Activated naive CD8-positive, alpha-beta T cell treated with anti-CD3 and anti-CD28 coated beads for 36 hours (primary cell): ENCODE data around the gene TNFRSF25. TPM values are rescaled to one million over a fixed set of nuclear protein-coding genes. Genes with fewer than 3 reads are reported as not detected.

Experiments
- DNase-seq: peaks from one replicate; pipeline ENCODE4 v3.0.0; 2021
- H3K27ac Mint-ChIP-seq: one replicate; pipeline ENCODE4 v1.8.0; 2022; ENCODE audit warnings: mild to moderate bottlenecking, moderate library complexity, mixed read lengths
- H3K27me3 Mint-ChIP-seq: one replicate; pipeline ENCODE4 v1.8.0; 2022; ENCODE audit warnings: mild to moderate bottlenecking, mixed read lengths
- H3K36me3 Mint-ChIP-seq: one replicate; pipeline ENCODE4 v1.8.0; 2021; ENCODE audit warnings: mild to moderate bottlenecking, mixed read lengths
- H3K4me1 Mint-ChIP-seq: one replicate; pipeline ENCODE4 v1.8.0; 2021; ENCODE audit warnings: mixed read lengths
- H3K4me3 Mint-ChIP-seq: one replicate; pipeline ENCODE4 v1.8.0; 2022; ENCODE audit warnings: mild to moderate bottlenecking, moderate library complexity, mixed read lengths
- H3K9me3 Mint-ChIP-seq: one replicate; pipeline ENCODE4 v1.8.0; 2022; ENCODE audit warnings: mixed read lengths
- total RNA-seq, 2 experiments: library from RNA; stranded (reverse); gene quantifications; one replicate each; pipeline ENCODE4 v1.2.3, GENCODE V29; 2021

TNFRSF25 gene
- total RNA-seq, 2 experiments from 2014 or later = 64.7 to 67.8 TPM

DNA sequence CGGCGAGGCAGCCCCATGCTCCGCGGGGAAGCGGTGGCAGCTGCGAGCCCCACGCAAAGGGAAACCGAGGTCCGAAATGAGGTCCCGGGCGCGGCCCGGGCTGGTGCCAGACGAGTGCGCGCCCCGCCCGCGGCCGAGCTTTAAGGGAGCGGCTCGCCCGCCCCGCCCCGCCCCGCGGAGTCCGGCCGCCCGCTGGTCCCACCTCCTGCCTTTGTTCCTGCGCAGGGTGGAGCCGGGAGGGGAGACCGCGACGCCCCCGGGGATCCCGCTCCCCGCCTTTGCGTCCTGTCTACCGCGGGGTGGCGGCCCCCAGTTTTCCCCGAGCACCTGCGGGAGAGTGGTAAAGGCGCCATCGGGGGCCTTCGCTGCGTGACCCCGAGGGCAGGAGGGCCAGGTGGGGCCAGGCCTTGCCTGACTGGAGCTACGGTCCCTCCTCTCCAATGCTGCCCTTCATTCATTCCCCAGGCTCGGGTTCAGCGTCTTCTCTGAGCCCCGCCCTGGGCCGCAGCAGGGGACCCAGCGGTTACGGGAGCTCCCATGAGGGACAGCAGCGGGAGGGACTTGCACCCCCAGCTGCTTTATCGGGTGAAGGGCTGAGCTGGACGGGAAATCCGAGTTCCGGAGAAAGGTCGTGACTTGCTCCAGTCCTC, 46.0 kb downstream of the TNFRSF25 start, which contains the start of gene HES2:
TSS of gene HES2 (minus strand) at position 116 of the 650 bp plus-strand sequence. CDS start at position 17, 99 bp downstream.
- no peaks in the 10 kb centered on the region for H3K36me3 Mint-ChIP-seq
- peak within 1 kb of the TSS; percentile 37 for H3K4me3 Mint-ChIP-seq
- DNase-seq = peak; percentile 15
- H3K4me1 Mint-ChIP-seq = peaks cover 4% of the 10 kb centered on the region
- H3K9me3 Mint-ChIP-seq = no peaks in the 10 kb centered on the region
- no peak within 1 kb of the TSS for H3K27ac Mint-ChIP-seq
- peaks cover 82% of the 10 kb centered on the region for H3K27me3 Mint-ChIP-seq

DNA sequence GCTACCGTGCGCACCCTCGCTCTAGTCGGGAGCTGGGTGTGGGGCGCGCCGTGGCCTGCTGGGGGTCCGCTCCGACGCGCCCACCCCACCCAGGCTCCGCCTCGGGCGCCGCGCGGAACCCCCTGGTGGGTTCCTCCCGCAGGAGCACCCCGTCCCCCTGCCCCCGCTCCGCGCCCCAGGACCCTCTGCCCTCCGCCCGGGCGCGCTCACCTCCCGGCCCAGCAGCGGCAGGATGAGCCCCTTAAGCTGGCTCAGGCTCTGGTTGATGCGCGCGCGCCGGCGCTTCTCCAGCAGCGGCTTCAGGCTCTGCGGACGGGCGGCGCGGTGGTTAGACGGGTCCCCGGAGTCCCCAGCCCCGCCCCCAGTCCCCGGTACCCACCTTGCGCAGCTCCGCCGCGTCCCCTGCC, 46.6 kb downstream of the TNFRSF25 start:
- Mint-ChIP-seq H3K36me3 (no peaks in the 10 kb centered on the region), H3K27me3 (peaks cover 86% of the 10 kb centered on the region), H3K27ac (no peak overlapping the region), H3K4me3 (no peak overlapping the region), H3K9me3 (no peaks in the 10 kb centered on the region), H3K4me1 (peaks cover 8% of the 10 kb centered on the region)
- no peak for DNase-seq

DNA sequence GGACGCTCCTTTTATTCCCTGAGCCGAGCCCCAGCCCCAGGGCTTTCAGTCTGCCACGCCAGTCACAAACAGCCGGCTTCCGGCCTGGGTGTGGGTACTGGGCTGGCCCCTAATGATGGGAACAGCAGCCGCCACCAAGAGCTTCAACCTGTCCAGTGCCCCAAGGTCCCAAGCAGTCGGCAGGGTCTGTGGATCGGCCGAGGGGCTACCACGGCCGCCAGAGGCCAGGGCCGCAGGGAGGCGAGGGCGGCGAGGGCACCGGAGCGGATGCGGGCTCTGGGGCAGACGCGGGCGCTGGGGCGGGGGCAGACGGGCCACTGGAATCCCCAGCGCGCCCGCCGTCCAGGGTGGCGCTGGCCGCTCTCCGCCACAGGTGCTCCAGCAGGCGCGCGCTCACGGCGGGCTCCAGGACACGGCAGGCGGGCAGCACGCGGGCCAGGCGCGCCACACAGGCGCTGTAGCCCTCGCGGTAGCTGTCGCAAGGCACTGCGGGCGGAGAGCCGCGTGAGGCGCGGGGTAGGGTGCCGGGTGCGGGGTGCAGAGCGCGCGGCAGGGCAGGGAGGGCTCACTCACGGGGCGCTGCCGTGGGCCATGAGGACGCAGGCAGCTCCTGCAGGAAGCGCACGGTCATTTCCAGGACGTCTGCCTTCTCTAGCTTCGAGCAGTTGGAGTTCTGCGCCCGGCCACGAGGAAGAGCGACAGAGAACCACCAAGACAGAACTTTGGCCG, 47.1 kb downstream of the TNFRSF25 start:
- Mint-ChIP-seq H3K4me1 (peaks cover 8% of the 10 kb centered on the region), H3K4me3 (peak overlapping the region; percentile 37)
- DNase-seq = no peak

GRCh38 chr1:6417961-6418667, 47.9 kb downstream of the TNFRSF25 start:
- Mint-ChIP-seq H3K27ac (no peak overlapping the region), H3K9me3 (no peaks in the 10 kb centered on the region), H3K4me1 (peaks cover 8% of the 10 kb centered on the region), H3K4me3 (no peak overlapping the region), H3K27me3 (peaks cover 90% of the 10 kb centered on the region), H3K36me3 (no peaks in the 10 kb centered on the region)
- DNase-seq = no peak

More for the DNA sequence above, 47.1 kb downstream of the TNFRSF25 start:
- Mint-ChIP-seq H3K9me3 (no peaks in the 10 kb centered on the region), H3K36me3 (no peaks in the 10 kb centered on the region), H3K27ac (no peak overlapping the region), H3K27me3 (peaks cover 86% of the 10 kb centered on the region)

DNA sequence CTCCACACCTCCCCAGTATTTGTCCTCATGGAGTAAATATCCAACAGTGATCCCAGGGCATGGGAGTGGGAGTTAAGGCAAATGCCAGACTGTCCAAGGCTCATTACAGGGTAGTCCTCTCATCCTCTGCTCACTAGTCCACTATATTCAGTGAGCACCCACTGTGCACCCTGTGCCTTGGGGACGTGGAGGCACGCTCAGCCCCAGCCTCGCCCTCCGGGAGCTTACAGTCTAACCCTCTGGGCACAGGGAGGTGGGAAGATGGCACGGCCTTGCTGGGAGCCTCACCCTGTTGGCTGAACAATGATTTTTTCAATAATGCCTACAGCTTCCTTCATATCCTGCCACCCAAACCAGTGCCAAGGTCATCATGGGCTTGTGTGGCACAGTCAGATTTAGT, 49.1 kb downstream of the TNFRSF25 start:
- H3K4me1 Mint-ChIP-seq = peaks cover 8% of the 10 kb centered on the region
- H3K27ac Mint-ChIP-seq = no peak overlapping the region
- DNase-seq = no peak
- no peaks in the 10 kb centered on the region for H3K36me3 Mint-ChIP-seq
- no peak overlapping the region for H3K4me3 Mint-ChIP-seq
- no peaks in the 10 kb centered on the region for H3K9me3 Mint-ChIP-seq
- peaks cover 84% of the 10 kb centered on the region for H3K27me3 Mint-ChIP-seq

- Mint-ChIP-seq H3K4me3 (no peak overlapping the region), H3K27ac (no peak overlapping the region), H3K9me3 (no peaks in the 10 kb centered on the region), H3K4me1 (peaks cover 8% of the 10 kb centered on the region), H3K27me3 (peaks cover 80% of the 10 kb centered on the region), H3K36me3 (no peaks in the 10 kb centered on the region)
- no peak for DNase-seq
Observed at GRCh38 chr1:6416295-6416656, 49.7 kb downstream of the TNFRSF25 start.

DNA sequence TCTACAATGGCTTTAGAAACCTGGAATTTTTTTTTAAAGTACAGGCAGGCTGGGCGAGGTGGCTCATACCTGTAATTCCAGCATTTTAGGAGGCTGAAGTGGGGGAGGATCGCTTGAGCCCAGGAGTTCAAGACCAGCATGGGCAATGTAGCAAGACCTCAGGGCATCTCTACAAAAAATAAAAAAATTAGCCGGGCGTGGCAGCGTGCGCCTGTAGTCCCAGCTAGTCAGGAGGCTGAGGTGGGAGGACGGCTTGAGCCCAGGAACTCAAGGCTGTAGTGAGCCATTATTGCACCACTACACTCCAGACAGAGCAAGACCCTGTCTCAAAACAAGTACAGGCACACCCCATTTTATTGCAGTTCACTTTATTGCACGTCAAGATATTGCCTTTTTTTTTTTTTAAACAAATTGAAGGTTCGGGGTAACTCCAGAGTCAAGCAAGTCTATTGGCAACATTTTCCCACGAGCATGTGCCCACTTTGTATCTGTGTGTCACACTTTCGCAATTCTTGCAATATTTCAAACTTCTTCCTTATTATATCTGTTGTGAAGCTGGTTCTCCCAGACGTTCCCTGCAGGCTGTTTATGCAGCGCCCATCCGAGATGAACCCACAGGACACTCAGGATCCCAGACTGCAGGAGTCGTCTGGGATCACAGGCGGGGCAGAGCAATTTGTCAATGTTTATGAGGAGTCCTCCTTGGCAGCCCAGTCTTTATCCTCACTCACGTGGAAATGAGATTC, 50.9 kb downstream of the TNFRSF25 start:
- Mint-ChIP-seq H3K4me3 (no peak overlapping the region), H3K27me3 (peaks cover 70% of the 10 kb centered on the region), H3K9me3 (no peaks in the 10 kb centered on the region), H3K27ac (no peak overlapping the region), H3K36me3 (no peaks in the 10 kb centered on the region), H3K4me1 (peaks cover 8% of the 10 kb centered on the region)
- no peak for DNase-seq

DNA sequence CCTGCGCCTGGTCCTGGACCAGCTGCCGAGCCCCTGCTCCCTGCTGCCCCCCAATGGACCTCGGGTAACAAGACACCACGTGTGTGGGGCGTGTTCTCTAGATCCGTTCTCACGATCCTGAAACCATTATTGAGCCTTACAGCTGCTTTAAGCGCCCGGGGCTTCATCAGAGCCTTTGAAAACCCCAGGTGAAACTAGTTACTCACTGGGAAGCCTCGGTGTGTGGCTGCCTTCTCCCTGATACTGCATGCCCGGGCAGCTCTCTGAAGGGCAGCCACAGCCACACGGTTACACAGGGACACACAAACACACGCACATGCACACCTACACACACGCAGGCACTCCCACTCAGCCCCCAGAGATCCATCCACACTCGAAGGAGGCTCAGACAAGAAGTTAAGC, 51.5 kb downstream of the TNFRSF25 start:
- peaks cover 8% of the 10 kb centered on the region for H3K4me1 Mint-ChIP-seq
- peak; percentile 60 for DNase-seq
- H3K9me3 Mint-ChIP-seq = no peaks in the 10 kb centered on the region
- no peak overlapping the region for H3K4me3 Mint-ChIP-seq
- H3K27me3 Mint-ChIP-seq = peaks cover 67% of the 10 kb centered on the region
- H3K36me3 Mint-ChIP-seq = no peaks in the 10 kb centered on the region
- no peak overlapping the region for H3K27ac Mint-ChIP-seq

DNA sequence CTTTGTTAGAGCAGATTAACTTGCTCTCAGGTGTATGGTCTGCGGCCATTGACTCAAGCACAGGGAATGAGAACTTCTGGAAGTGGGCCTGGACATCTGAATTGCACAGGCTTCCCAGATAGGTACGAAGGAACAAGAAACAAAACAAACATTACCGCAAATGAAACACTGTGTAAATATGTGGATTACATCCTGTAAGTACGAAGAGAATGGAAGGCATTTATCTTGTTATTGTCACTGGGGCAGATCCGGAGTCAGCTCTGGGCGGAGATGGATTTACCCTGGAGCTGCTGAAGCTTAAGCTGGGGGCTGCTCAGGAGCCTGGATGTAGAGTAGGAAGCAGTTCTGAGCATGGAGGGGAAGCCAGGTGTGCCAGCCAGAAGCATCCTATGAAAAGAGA, 53.1 kb downstream of the TNFRSF25 start:
- no peak overlapping the region for H3K27ac Mint-ChIP-seq
- H3K36me3 Mint-ChIP-seq = no peaks in the 10 kb centered on the region
- peaks cover 7% of the 10 kb centered on the region for H3K4me1 Mint-ChIP-seq
- peaks cover 63% of the 10 kb centered on the region for H3K27me3 Mint-ChIP-seq
- no peaks in the 10 kb centered on the region for H3K9me3 Mint-ChIP-seq
- H3K4me3 Mint-ChIP-seq = no peak overlapping the region
- DNase-seq = no peak

Other genes with a start within 250 kb of the TNFRSF25 start
- 10 to 100 TPM; 57.4 to 58.1 TPM for gene ICMT, start 230.2 kb downstream of the TNFRSF25 start, total RNA-seq
- gene HES3, start 222.0 kb downstream of the TNFRSF25 start, total RNA-seq = not detected
- gene GPR153, start 205.1 kb downstream of the TNFRSF25 start, total RNA-seq = under 1 TPM; 0.54 to 0.56 TPM
- 10 to 100 TPM; 80.8 to 86.2 TPM for gene ACOT7, start 72.4 kb downstream of the TNFRSF25 start, total RNA-seq
- gene HES2, start 46.3 kb downstream of the TNFRSF25 start, total RNA-seq = not detected
- under 1 TPM; 0.39 to 0.44 TPM for gene ESPN, start 41.4 kb downstream of the TNFRSF25 start, total RNA-seq
- 1 to 10 TPM; 2.2 to 2.3 TPM for gene PLEKHG5, start 25.5 kb upstream of the TNFRSF25 start, total RNA-seq
- 10 to 100 TPM; 54.1 to 55.1 TPM for gene NOL9, start 88.3 kb upstream of the TNFRSF25 start, total RNA-seq
- gene TAS1R1, start 89.1 kb upstream of the TNFRSF25 start, total RNA-seq = not detected
- 10 to 100 TPM; 22.1 to 26.4 TPM for gene ZBTB48, start 113.8 kb upstream of the TNFRSF25 start, total RNA-seq
- 10 to 100 TPM; 31.2 TPM for gene KLHL21, start 136.7 kb upstream of the TNFRSF25 start, total RNA-seq
- gene PHF13, start 147.6 kb upstream of the TNFRSF25 start, total RNA-seq = 10 to 100 TPM; 10.9 to 11.7 TPM
- gene THAP3, start 158.7 kb upstream of the TNFRSF25 start, total RNA-seq = 10 to 100 TPM; 16.2 to 16.4 TPM
- 10 to 100 TPM; 77.6 to 83.0 TPM for gene DNAJC11, start 235.6 kb upstream of the TNFRSF25 start, total RNA-seq